Measurements from ENCODE around the gene TMEM37. TPM values are rescaled to one million over a fixed set of nuclear protein-coding genes. Genes with fewer than 3 reads are reported as not detected.

The TMEM37 gene
- total and polyA plus RNA-seq, 9 of the 15 experiments (the other 6 are each of a cell fraction or from before 2014, with no cell fraction given): 0.03 to 0.64 (median 0.31) TPM; not detected in 1

GRCh38 chr2:119431155-119431975 lies at the start of gene TMEM37 (continued):
- TF ChIP-seq USF2 (CRISPR knock-in tag; IDR thresholded peaks at IDR 0.05) (no peak), ADNP (tag; IDR thresholded peaks at IDR 0.05) (peak; percentile 78), NFATC3 (IDR thresholded peaks at IDR 0.05) (no peak), POLR2G (IDR thresholded peaks at IDR 0.05; ENCODE audit: low read depth, low read length) (peak; percentile 84), GABPB2 (CRISPR knock-in tag; conservative IDR thresholded peaks at IDR 0.05) (no peak), NCOA6 (IDR thresholded peaks at IDR 0.05) (0 out of 2 replicates have a peak, but pooled peaks have one; percentile 13), ZNF184 (CRISPR knock-in tag; IDR thresholded peaks at IDR 0.05) (no peak), JUND (IDR thresholded peaks at IDR 0.05; ENCODE audit: borderline replicate concordance, low read depth, low read length) (0 out of 2 replicates have a peak, but pooled peaks have one; percentile 50), JUND (tag; IDR thresholded peaks at IDR 0.05; ENCODE audit: borderline replicate concordance, low read depth, low read length) (no peak), ZNF134 (CRISPR knock-in tag; conservative IDR thresholded peaks at IDR 0.05) (no peak), NUFIP1 (IDR thresholded peaks at IDR 0.05; ENCODE audit: partially characterized antibody) (no peak), TRIM24 (IDR thresholded peaks at IDR 0.05) (peak in 1 of 2 experiments; percentile 61; a peak in 1 of 4 replicates), MEIS2 (IDR thresholded peaks at IDR 0.05; ENCODE audit: partially characterized antibody) (no peak), FOXA3 (CRISPR knock-in tag; conservative IDR thresholded peaks at IDR 0.05 in 1 of 2, IDR thresholded peaks at IDR 0.05 in 1 of 2) (no peak), THRA (IDR thresholded peaks at IDR 0.05) (no peak), BCLAF1 (IDR thresholded peaks at IDR 0.05; ENCODE audit: borderline replicate concordance in 1 of 2, control insufficient read depth in 1 of 2, low read depth in 2 of 2, low read length in 1 of 2) (no peak), ZNF764 (CRISPR knock-in tag; IDR thresholded peaks at IDR 0.05; ENCODE audit: low read depth) (no peak), SOX6 (IDR thresholded peaks at IDR 0.05) (no peak; the same call in 1 of the 2 replicates), CEBPZ (IDR thresholded peaks at IDR 0.05; ENCODE audit: borderline replicate concordance, low read depth, low read length) (no peak)

Measured in K562 (cell line).